Erythroblast (primary cell): ENCODE data around the gene TAF7.

Experiments
- GATA1 ChIP-seq: IDR thresholded peaks from 2 replicates; pipeline ENCODE4 v1.6.1; 2011; ENCODE audit warnings: low read depth, mild to moderate bottlenecking, control low read depth, low read length, moderate library complexity
- POLR2A ChIP-seq: IDR thresholded peaks from 2 replicates; pipeline ENCODE4 v1.6.1; 2011; ENCODE audit warnings: mild to moderate bottlenecking, low read length

- TF ChIP-seq POLR2A, result no peak
- no peak for TF ChIP-seq GATA1
These were observed 1.7 kb upstream of the TAF7 start for GRCh38 chr5:141322261-141322660.
